Right lobe of liver (tissue), 4 donors: ENCODE measurements around the gene CYP1A1.

Experiments
- CTCF ChIP-seq, 4 donors: fragments of 200-600 bp in 3 of 4; fragments of 450-650 bp in 1 of 4; IDR thresholded peaks; one replicate each; pipeline versions ENCODE4 v1.5.1 to v1.8.0; 2016 to 2022; ENCODE audit warnings: antibody characterized with exemption in 4 of 4, mild to moderate bottlenecking in 2 of 4
- POLR2A ChIP-seq: fragments of 450-650 bp; IDR thresholded peaks from one replicate; pipeline ENCODE4 v1.6.1; 2017; ENCODE audit warnings: antibody characterized with exemption, mild to moderate bottlenecking
- donor health status: DM: no; HTN: no; CAD: no.
- donor health status: DM: no; HTN: no; CAD: no.
- donor health status: DM: no; HTN: yes; CAD: no.

- TF ChIP-seq CTCF (IDR thresholded peaks at IDR 0.05): peak; percentile 71 to 89 (median 73)
- no peak for TF ChIP-seq POLR2A
These were observed 43.5 kb upstream of the CYP1A1 start for GRCh38 chr15:74768771-74769342.
